ENCODE data around the gene C9.
"Not testable (repeated sequence)": the region's sequence is repeated elsewhere in the genome, so short reads cannot be mapped to it uniquely, and the experiment has no call there.

The C9 gene

GRCh38 chr5:39256477-39257235 lies 107.6 kb downstream of the C9 start:
- peak; percentile 86 for DNase-seq

- DNase-seq, result no peak
Measured at GRCh38 chr5:39255406-39255805, 108.9 kb downstream of the C9 start.

- DNase-seq, result no peak
Measured at GRCh38 chr5:39254671-39255070, 109.6 kb downstream of the C9 start.

GRCh38 chr5:39253196-39253595 lies 111.1 kb downstream of the C9 start:
- DNase-seq, result peak; percentile 69

- DNase-seq, result peak; percentile 13
Measured at GRCh38 chr5:39249564-39250274, 114.6 kb downstream of the C9 start.

GRCh38 chr5:39249069-39249468 lies 115.2 kb downstream of the C9 start:
- DNase-seq, result no peak

- no peak for DNase-seq
Measured at GRCh38 chr5:39240750-39241149, 123.5 kb downstream of the C9 start.

- DNase-seq, result no peak
Measured at GRCh38 chr5:39238366-39239105, 125.8 kb downstream of the C9 start.

GRCh38 chr5:39236718-39237117 lies 127.6 kb downstream of the C9 start:
- DNase-seq, result no peak

GRCh38 chr5:39235648-39236047 lies 128.6 kb downstream of the C9 start:
- DNase-seq, result no peak

GRCh38 chr5:39234494-39234893 lies 129.8 kb downstream of the C9 start:
- not testable (repeated sequence) for DNase-seq

All from HCEC 1CT (cell line).